Body of pancreas (tissue), 4 donors: Measurements from ENCODE around the gene ELAPOR1. TPM values are rescaled to one million over a fixed set of nuclear protein-coding genes. Genes with fewer than 3 reads are reported as not detected.
"Not testable (repeated sequence)": the region's sequence is repeated elsewhere in the genome, so short reads cannot be mapped to it uniquely, and the experiment has no call there.

Source experiments
- ATAC-seq: fragments of 150-250 bp; one replicate; pipeline ENCODE4 v1.9.1; 2016
- DNase-seq, 4 donors: peaks; one replicate each; pipeline ENCODE4 v3.0.0-alpha.2; 2019
- H3K27ac ChIP-seq, 4 donors: fragments of 200-600 bp; sonication (generic); 1 replicate in 3 of 4; 2 replicates in 1 of 4; pipeline versions ENCODE4 v1.5.1 to v1.6.1; 2016 to 2019; ENCODE audit warnings: mild to moderate bottlenecking in 1 of 4, mixed read lengths in 1 of 4, moderate library complexity in 1 of 4
- H3K27me3 ChIP-seq, 2 donors: fragments of 200-600 bp; sonication (generic); one replicate each; pipeline ENCODE4 v1.6.0; 2016; ENCODE audit warnings: mild to moderate bottlenecking in 1 of 2
- H3K36me3 ChIP-seq, 2 donors: fragments of 200-600 bp; sonication (generic); replicated peaks in 1 of 2; 2 replicates each; pipeline ENCODE4 v1.5.1; 2016; ENCODE audit warnings: low read depth in 2 of 2; ENCODE audit not compliant: insufficient read depth in 1 of 2
- H3K4me1 ChIP-seq: fragments of 200-600 bp; sonication (generic); one replicate; pipeline ENCODE4 v1.6.0; 2016
- H3K4me3 ChIP-seq, 2 donors: fragments of 200-600 bp; sonication (generic); 1 replicate in 1 of 2; 2 replicates in 1 of 2; pipeline ENCODE4 v1.5.1; 2016 to 2019
- H3K9me3 ChIP-seq, 3 donors: fragments of 200-600 bp; sonication (generic); 1 replicate in 2 of 3; 2 replicates in 1 of 3; pipeline ENCODE4 v1.5.1; 2016
- CTCF ChIP-seq, 7 experiments: fragments of 450-650 bp in 4 of 7; fragments of 200-600 bp in 3 of 7; sonication (generic) in 3 of 7; IDR thresholded peaks; one replicate each; pipeline ENCODE4 v1.5.1; 2016 to 2019; ENCODE audit warnings: antibody characterized with exemption in 7 of 7
- POLR2A ChIP-seq, 3 donors: fragments of 450-650 bp; IDR thresholded peaks; one replicate each; pipeline ENCODE4 v1.6.1; 2016; ENCODE audit warnings: antibody characterized with exemption in 3 of 3, mild to moderate bottlenecking in 2 of 3
- WGBS, 2 donors: methylation state at CpG; one replicate each; pipeline ENCODE4 v1.1.5; 2017; 5-methylcytosine and 5-hydroxymethylcytosine counted together
- intact Hi-C: fragments of 100-400 bp; cut with DNase I; formaldehyde crosslinking; loops from one replicate; pipeline ENCODE4 v1.15.1; 2023
- total RNA-seq, 2 donors: library from RNA; depleted of rRNA; stranded (reverse); fragments of >200 nt; gene quantifications; one replicate each; pipeline ENCODE4 v1.1.0, GENCODE V29; 2016

ELAPOR1 gene
- total RNA-seq, 2 donors from 2014 or later = 84.7 to 135 TPM

- Histone ChIP-seq H3K9me3 (no peaks in the 10 kb centered on the region), H3K27me3 (no peaks in the 10 kb centered on the region), H3K4me3 (no peak overlapping the region), H3K36me3 (no peaks in the 10 kb centered on the region), H3K27ac (peak overlapping the region; percentile 42 to 97 (median 96)), H3K4me1 (peaks cover 80% of the 10 kb centered on the region)
- 49 to 57% methylated on average over 6 of the region's 6 CpGs for WGBS, 2 donors
- no peak for TF ChIP-seq POLR2A (IDR thresholded peaks at IDR 0.05)
- no peak for TF ChIP-seq CTCF (IDR thresholded peaks at IDR 0.05)
- DNase-seq (no peak), ATAC-seq (no peak)
- intact Hi-C loops = no loop called here
These were observed 22.9 kb downstream of the ELAPOR1 start for GRCh38 chr1:109136766-109137165.

GRCh38 chr1:109137958-109138357 lies 24.0 kb downstream of the ELAPOR1 start:
- H3K27me3 ChIP-seq = no peaks in the 10 kb centered on the region
- H3K27ac ChIP-seq = peak overlapping the region; percentile 39 to 96 (median 86)
- WGBS, 2 donors = 23 to 53% methylated on average over 3 of the region's 3 CpGs
- DNase-seq = peak in 1 of 4 donors; percentile 35
- no peaks in the 10 kb centered on the region for H3K36me3 ChIP-seq
- TF ChIP-seq POLR2A (IDR thresholded peaks at IDR 0.05) = no peak
- TF ChIP-seq CTCF (IDR thresholded peaks at IDR 0.05) = no peak
- intact Hi-C loops = no loop called here
- peaks cover 70% of the 10 kb centered on the region for H3K4me1 ChIP-seq
- H3K9me3 ChIP-seq = no peaks in the 10 kb centered on the region
- ATAC-seq = no peak
- no peak overlapping the region for H3K4me3 ChIP-seq

GRCh38 chr1:109138358-109138757 lies 24.4 kb downstream of the ELAPOR1 start:
- 14 to 27% methylated on average over 3 of the region's 3 CpGs for WGBS, 2 donors
- intact Hi-C loops = no loop called here
- peak; percentile 32 to 69 (median 42) for DNase-seq
- no peak overlapping the region for H3K4me3 ChIP-seq
- H3K27me3 ChIP-seq = no peaks in the 10 kb centered on the region
- H3K27ac ChIP-seq = peak overlapping the region; percentile 39 to 96 (median 86)
- TF ChIP-seq POLR2A (IDR thresholded peaks at IDR 0.05) (peak in 2 of 3 donors; percentile 21 to 28), CTCF (IDR thresholded peaks at IDR 0.05) (no peak)
- H3K9me3 ChIP-seq = no peaks in the 10 kb centered on the region
- peaks cover 66% of the 10 kb centered on the region for H3K4me1 ChIP-seq
- H3K36me3 ChIP-seq = no peaks in the 10 kb centered on the region
- peak; percentile 49 for ATAC-seq

GRCh38 chr1:109140392-109140791 lies 26.5 kb downstream of the ELAPOR1 start:
- TF ChIP-seq CTCF (IDR thresholded peaks at IDR 0.05) (no peak), POLR2A (IDR thresholded peaks at IDR 0.05) (no peak)
- intact Hi-C loops = loop anchor here (5.0 kb wide), 1 partner anchor 47 kb away; no protein-coding TSS in a partner anchor
- Histone ChIP-seq H3K27ac (peak overlapping the region in 2 of 4 donors; percentile 29 to 96), H3K9me3 (no peaks in the 10 kb centered on the region), H3K27me3 (no peaks in the 10 kb centered on the region), H3K4me1 (peaks cover 45% of the 10 kb centered on the region), H3K4me3 (no peak overlapping the region), H3K36me3 (no peaks in the 10 kb centered on the region)
- no peak for ATAC-seq
- 58 to 74% methylated on average over 3 of the region's 3 CpGs for WGBS, 2 donors
- DNase-seq = no peak

- TF ChIP-seq POLR2A (IDR thresholded peaks at IDR 0.05) (no peak), CTCF (IDR thresholded peaks at IDR 0.05) (no peak)
- Histone ChIP-seq H3K4me1 (peaks cover 42% of the 10 kb centered on the region), H3K27ac (no peak overlapping the region), H3K9me3 (no peaks in the 10 kb centered on the region), H3K36me3 (no peaks in the 10 kb centered on the region), H3K4me3 (no peak overlapping the region), H3K27me3 (no peaks in the 10 kb centered on the region)
- 74 to 75% methylated on average over 5 of the region's 5 CpGs for WGBS, 2 donors
- intact Hi-C loops = loop anchor here (5.0 kb wide), 1 partner anchor 45 kb away; no protein-coding TSS in a partner anchor
- no peak for ATAC-seq
- DNase-seq = no peak
These were observed 28.3 kb downstream of the ELAPOR1 start for GRCh38 chr1:109142260-109142659.

- not testable (repeated sequence) for H3K4me3 ChIP-seq, H3K36me3 ChIP-seq, H3K9me3 ChIP-seq, H3K27me3 ChIP-seq, ATAC-seq, DNase-seq, H3K27ac ChIP-seq
- intact Hi-C loops = loop anchor here (5.0 kb wide), 1 partner anchor 45 kb away; no protein-coding TSS in a partner anchor
- 90 to 98% methylated on average over 6 of the region's 6 CpGs for WGBS, 2 donors
- H3K4me1 ChIP-seq = peaks cover 40% of the 10 kb centered on the region
These were observed 28.8 kb downstream of the ELAPOR1 start for GRCh38 chr1:109142725-109143124.
